Gastrocnemius medialis (tissue), 4 donors: ENCODE measurements around the gene TRIP11. TPM values are rescaled to one million over a fixed set of nuclear protein-coding genes. Genes with fewer than 3 reads are reported as not detected.

Experiments used
- ATAC-seq, 2 donors: fragments of 150-250 bp; one replicate each; pipeline ENCODE4 v1.9.1; 2016
- DNase-seq, 2 donors: peaks; one replicate each; pipeline ENCODE4 v3.0.0-alpha.2; 2019
- H3K27ac ChIP-seq, 4 donors: fragments of 200-600 bp; sonication (generic); 1 replicate in 1 of 4; 2 replicates in 3 of 4; pipeline ENCODE4 v1.5.1; 2016 to 2018; ENCODE audit warnings: mild to moderate bottlenecking in 2 of 4, moderate library complexity in 1 of 4
- H3K27me3 ChIP-seq, 3 donors: fragments of 200-600 bp; sonication (generic) in 2 of 3; 1 replicate in 1 of 3; 2 replicates in 2 of 3; pipeline versions ENCODE4 v1.5.1 to v1.6.0; 2016 to 2019; ENCODE audit warnings: mild to moderate bottlenecking in 1 of 3, moderate library complexity in 1 of 3
- H3K36me3 ChIP-seq, 2 donors: fragments of 200-600 bp; sonication (generic) in 1 of 2; one replicate each; pipeline ENCODE4 v1.5.1; 2017 to 2018
- H3K4me1 ChIP-seq, 2 donors: fragments of 200-600 bp; sonication (generic) in 1 of 2; one replicate each; pipeline ENCODE4 v1.5.1; 2016 to 2017; ENCODE audit warnings: mild to moderate bottlenecking in 2 of 2
- H3K4me3 ChIP-seq, 4 donors: fragments of 200-600 bp; sonication (generic) in 3 of 4; 1 replicate in 1 of 4; 2 replicates in 3 of 4; pipeline ENCODE4 v1.5.1; 2016 to 2019; ENCODE audit warnings: mild to moderate bottlenecking in 2 of 4
- H3K9me3 ChIP-seq, 3 donors: fragments of 200-600 bp; sonication (generic) in 2 of 3; 1 replicate in 1 of 3; 2 replicates in 2 of 3; pipeline ENCODE4 v1.5.1; 2016 to 2019
- CTCF ChIP-seq, 5 experiments: fragments of 450-650 bp in 3 of 5; fragments of 200-600 bp in 2 of 5; sonication (generic) in 2 of 5; IDR thresholded peaks in 4 of 5; conservative IDR thresholded peaks in 1 of 5; 1 replicate in 4 of 5; 2 replicates in 1 of 5; pipeline ENCODE4 v1.5.1; 2016 to 2019; ENCODE audit warnings: antibody characterized with exemption in 5 of 5, mild to moderate bottlenecking in 3 of 5, moderate library complexity in 3 of 5
- POLR2A ChIP-seq, 2 donors: fragments of 450-650 bp; IDR thresholded peaks; one replicate each; pipeline ENCODE4 v1.6.1; 2017; ENCODE audit warnings: antibody characterized with exemption in 2 of 2, mild to moderate bottlenecking in 2 of 2, moderate library complexity in 2 of 2
- in situ Hi-C, 4 donors: fragments of 200-750 bp; cut with MboI; loops; one replicate each; pipeline versions ENCODE4 v1.15.0 to v1.8.0; 2017; ENCODE audit warnings: low sequenced_read_pairs in 4 of 4
- intact Hi-C: fragments of 100-400 bp; cut with DNase I; formaldehyde crosslinking; loops from one replicate; pipeline ENCODE4 v1.15.1; 2023; ENCODE audit warnings: low total_unique reads
- total RNA-seq, 4 donors: library from RNA; depleted of rRNA; stranded (reverse); fragments of >200 nt; gene quantifications; one replicate each; pipeline versions ENCODE4 v1.1.0 to v1.2.3, GENCODE V29; 2016

TRIP11 gene
- total RNA-seq: 10 to 100 TPM; 22.0 to 39.6 (median 30.2) TPM

GRCh38 chr14:92039719-92040430, at the start of gene TRIP11:
Gene TRIP11, minus strand, starts transcription at chr14:92040059. Its CDS starts 374 bp downstream, at chr14:92039685.
- intact Hi-C loops: loop anchor here (1.0 to 5.0 kb wide), 5 partner anchors 48 to 754 kb away; partner anchors contain the start of genes ATXN3, CPSF2, GOLGA5 and NDUFB1
- peaks cover 38 to 42% of the 10 kb centered on the region in 2 donors for H3K4me1 ChIP-seq
- in situ Hi-C loops: loop anchor here in 1 of 4 donors (5.0 to 25.0 kb wide), 2 partner anchors 67 to 528 kb away; partner anchors contain the start of genes ATXN3 and PPP4R3A

GRCh38 chr14:92088494-92088893, 48.6 kb upstream of the TRIP11 start:
- Histone ChIP-seq H3K4me1 (no peaks in the 10 kb centered on the region), H3K36me3 (peaks cover 0 to 59% of the 10 kb centered on the region in 2 donors), H3K27ac (no peak overlapping the region), H3K27me3 (no peaks in the 10 kb centered on the region), H3K9me3 (no peaks in the 10 kb centered on the region), H3K4me3 (no peak overlapping the region)
- DNase-seq: no peak
- no peak for ATAC-seq
- intact Hi-C loops: no loop called here
- in situ Hi-C loops: no loop called here
- TF ChIP-seq POLR2A (IDR thresholded peaks at IDR 0.05) (no peak), CTCF (IDR thresholded peaks at IDR 0.05 in 4 of 5, conservative IDR thresholded peaks at IDR 0.05 in 1 of 5) (no peak)

More at GRCh38 chr14:92039719-92040430, at the start of gene TRIP11:
- Histone ChIP-seq H3K27me3 (no peaks in the 10 kb centered on the region), H3K36me3 (no peaks in the 10 kb centered on the region), H3K9me3 (no peaks in the 10 kb centered on the region), H3K4me3 (peak within 1 kb of the TSS; percentile 84 to 99 (median 94)), H3K27ac (peak within 1 kb of the TSS; percentile 96 to 100 (median 97))
- ATAC-seq (peak; percentile 95 to 96), DNase-seq (peak; percentile 90 to 93)
- TF ChIP-seq POLR2A (IDR thresholded peaks at IDR 0.05) (peak; percentile 58 to 63), CTCF (IDR thresholded peaks at IDR 0.05 in 4 of 5, conservative IDR thresholded peaks at IDR 0.05 in 1 of 5) (peak in 1 of 5 experiments; percentile 16)

GRCh38 chr14:92074555-92074954, 34.7 kb upstream of the TRIP11 start:
- TF ChIP-seq POLR2A (IDR thresholded peaks at IDR 0.05): no peak
- no peak for TF ChIP-seq CTCF (IDR thresholded peaks at IDR 0.05 in 4 of 5, conservative IDR thresholded peaks at IDR 0.05 in 1 of 5)

GRCh38 chr14:92058006-92058917, 18.4 kb upstream of the TRIP11 start:
- DNase-seq (no peak), ATAC-seq (no peak)
- no peaks in the 10 kb centered on the region for H3K4me1 ChIP-seq
- H3K36me3 ChIP-seq: peaks cover 0 to under 1% of the 10 kb centered on the region in 2 donors
- intact Hi-C loops: no loop called here
- H3K27ac ChIP-seq: no peak overlapping the region
- H3K4me3 ChIP-seq: no peak overlapping the region
- TF ChIP-seq CTCF (IDR thresholded peaks at IDR 0.05 in 4 of 5, conservative IDR thresholded peaks at IDR 0.05 in 1 of 5) (no peak), POLR2A (IDR thresholded peaks at IDR 0.05) (no peak)
- in situ Hi-C loops: no loop called here
- H3K9me3 ChIP-seq: no peaks in the 10 kb centered on the region
- no peaks in the 10 kb centered on the region for H3K27me3 ChIP-seq

More at GRCh38 chr14:92074555-92074954, 34.7 kb upstream of the TRIP11 start:
- Histone ChIP-seq H3K4me3 (no peak overlapping the region), H3K27ac (no peak overlapping the region), H3K36me3 (peaks cover 0 to 56% of the 10 kb centered on the region in 2 donors), H3K9me3 (no peaks in the 10 kb centered on the region), H3K27me3 (no peaks in the 10 kb centered on the region), H3K4me1 (no peaks in the 10 kb centered on the region)
- DNase-seq: no peak
- in situ Hi-C loops (no loop called here), intact Hi-C loops (no loop called here)
- no peak for ATAC-seq
